Right forelimb (tissue), 1 donor: ENCODE measurements around the gene TAMM41.
"Not testable (repeated sequence)": the region's sequence is repeated elsewhere in the genome, so short reads cannot be mapped to it uniquely, and the experiment has no call there.

Source experiments
- DNase-seq: peaks from one replicate; pipeline ENCODE4 v3.0.0-alpha.2; 2018

TAMM41 gene

GRCh38 chr3:11810276-11810675 is 36.4 kb downstream of the TAMM41 start:
- no peak for DNase-seq

GRCh38 chr3:11808231-11808630 is 38.5 kb downstream of the TAMM41 start:
- DNase-seq: no peak

DNA sequence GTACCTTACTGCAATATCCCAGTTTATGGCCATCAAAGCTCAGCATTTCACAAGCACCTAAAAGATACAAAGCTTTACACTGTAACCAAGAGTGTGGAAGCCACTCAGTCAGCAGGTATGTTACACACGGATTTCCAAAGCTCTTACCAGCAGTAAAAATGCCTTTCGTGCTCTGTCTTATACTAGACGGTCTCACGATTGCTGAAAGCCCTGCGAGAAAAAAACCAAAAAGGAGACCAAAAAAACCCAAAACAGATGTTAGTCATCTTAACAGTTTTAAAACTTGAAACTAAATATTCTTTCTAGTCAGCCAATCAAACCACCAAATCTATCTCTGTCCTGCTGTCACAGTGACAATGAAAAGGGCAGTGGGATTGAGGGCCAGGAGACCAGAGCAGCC is 39.0 kb downstream of the TAMM41 start:
- DNase-seq: no peak

DNA sequence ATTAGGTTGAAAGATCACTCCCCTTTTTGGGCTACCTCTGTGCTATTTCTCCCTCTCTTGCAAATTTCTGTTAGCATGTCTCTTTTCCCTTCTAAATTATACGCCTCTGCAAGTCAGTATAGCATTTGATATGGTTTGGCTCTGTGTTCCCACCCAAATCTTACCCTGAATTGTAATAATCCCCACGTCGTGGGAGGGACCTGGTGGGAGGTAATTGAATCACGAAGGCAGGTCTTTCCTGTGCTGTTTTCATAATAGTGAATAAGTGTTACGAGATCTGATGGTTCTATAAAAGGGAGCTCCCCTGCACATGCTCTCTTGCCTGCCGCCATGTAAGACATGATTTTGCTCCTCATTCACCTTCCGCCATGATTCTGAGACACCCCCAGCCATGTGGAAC is 41.0 kb downstream of the TAMM41 start:
- DNase-seq: no peak

DNA sequence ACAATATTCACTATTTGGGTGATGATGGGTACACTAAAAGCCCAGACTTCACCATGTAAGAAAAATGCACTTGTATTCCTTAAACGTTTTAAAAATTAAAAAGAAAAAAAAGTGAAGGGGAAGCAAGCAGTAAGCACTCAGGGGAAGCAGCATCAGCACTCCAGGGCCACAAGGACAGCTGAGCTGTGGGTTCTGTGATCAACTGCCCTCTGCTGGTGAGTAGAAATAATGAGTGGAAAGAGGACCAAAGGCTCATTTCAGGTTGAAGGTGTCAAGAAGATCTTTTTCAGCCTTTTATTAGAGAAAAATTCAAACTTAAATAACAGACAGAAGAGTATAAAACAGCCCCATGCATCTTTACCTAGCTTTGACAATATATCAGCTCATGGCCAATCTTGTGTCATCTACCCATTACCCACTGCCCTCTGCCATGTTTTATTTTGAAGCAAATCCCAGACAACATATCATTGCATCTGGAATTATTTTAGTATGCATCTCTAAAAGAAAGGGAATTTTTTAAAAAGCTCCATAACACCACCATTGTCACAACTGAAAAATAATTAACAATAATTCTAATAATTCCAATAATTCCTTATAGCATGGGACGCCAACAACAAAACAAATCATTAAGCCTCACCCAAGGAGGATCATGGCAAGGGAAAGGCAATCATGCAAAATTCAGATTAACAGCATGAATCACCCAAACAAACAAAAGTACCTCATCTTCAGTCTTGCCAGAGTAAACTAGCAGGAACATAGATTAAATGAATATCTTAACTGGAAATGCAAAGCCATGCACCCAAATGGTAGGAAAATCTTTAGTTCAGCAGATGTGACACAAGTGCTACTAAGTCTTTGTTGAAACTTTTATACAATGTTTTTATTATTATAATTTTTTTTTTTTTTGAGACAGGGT is 42.5 kb downstream of the TAMM41 start:
- no peak for DNase-seq

GRCh38 chr3:11799791-11800190 is 46.9 kb downstream of the TAMM41 start:
- no peak for DNase-seq

DNA sequence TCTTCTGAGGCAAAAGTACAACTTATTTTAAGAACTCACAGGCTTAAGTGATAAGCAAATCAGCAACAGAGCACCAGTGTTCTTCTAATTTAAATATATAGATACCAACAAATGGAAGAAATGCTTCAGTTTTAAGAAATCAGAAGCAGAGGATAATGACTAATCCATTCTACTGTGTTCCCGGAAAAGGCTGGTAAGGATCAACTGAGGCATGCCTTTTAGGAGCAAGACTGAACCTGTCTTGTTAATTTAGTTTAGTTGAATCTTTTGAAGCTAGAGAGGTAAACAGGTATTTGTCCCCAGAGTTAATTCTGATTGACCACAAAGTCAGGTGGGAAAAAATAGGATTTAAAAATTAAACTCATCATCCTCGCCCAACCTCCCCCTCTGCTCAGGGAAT is 51.8 kb downstream of the TAMM41 start:
- no peak for DNase-seq

GRCh38 chr3:11791339-11792200 is 55.1 kb downstream of the TAMM41 start:
- no peak for DNase-seq

DNA sequence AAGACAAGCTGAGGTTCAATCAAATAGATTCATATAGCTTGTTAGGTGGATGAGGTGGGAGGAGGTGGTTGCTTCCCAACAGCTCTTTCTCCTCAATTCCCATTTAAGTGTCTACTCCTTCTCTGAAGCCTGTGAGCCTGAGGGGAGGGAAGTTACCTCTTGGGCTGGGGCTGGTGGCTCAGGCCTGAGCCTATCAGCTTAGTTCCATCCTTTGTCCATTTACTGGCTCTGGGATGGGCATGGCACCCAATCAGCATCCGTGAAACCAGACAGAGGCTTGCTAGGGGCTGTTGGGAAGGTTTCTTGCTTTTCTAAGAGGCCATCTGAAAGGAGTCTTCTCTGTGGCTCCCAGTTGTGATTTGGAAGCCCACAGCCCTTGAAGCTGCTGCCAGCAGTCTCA is 57.3 kb downstream of the TAMM41 start:
- DNase-seq: no peak

DNA sequence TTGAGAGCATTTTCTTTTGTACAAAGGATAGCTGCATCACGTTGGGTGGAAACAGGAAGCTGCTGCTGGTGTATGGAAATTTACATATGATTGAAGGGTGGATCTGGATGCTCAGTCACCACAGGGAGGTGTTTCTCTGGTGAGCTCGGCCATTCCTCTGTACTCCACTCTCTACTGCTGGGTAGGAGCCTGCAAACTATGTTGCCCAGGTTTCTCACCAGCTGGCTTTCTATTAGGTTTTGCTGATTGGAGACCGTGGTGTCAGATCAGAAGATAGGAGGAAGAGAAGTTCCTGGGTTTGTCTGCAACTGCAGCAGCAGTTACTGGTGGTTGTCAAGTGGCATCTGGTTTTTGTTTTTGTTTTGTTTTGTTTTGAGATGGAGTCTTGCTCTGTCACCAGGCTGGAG is 61.7 kb downstream of the TAMM41 start:
- DNase-seq: no peak

DNA sequence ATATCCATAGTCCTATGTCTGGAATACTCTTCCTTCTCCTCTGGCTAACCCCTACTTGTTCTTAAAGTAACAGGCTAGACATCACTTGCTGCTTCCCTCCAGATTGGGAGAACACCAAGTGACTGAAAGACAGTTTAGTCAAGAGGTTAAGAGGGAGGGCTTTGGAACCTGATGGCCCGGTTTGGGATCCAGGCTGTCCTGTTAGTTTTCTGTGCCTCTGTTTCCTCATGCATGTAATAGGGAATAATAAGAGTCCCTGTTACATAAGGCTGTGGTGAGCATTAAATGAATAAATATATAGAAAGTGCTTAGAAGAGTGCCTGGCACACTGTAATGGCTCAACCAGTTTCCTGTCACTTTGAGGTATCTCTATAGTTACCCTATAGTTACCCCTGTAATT is 66.3 kb downstream of the TAMM41 start:
- DNase-seq: no peak

GRCh38 chr3:11779626-11780025 is 67.1 kb downstream of the TAMM41 start:
- DNase-seq: no peak

DNA sequence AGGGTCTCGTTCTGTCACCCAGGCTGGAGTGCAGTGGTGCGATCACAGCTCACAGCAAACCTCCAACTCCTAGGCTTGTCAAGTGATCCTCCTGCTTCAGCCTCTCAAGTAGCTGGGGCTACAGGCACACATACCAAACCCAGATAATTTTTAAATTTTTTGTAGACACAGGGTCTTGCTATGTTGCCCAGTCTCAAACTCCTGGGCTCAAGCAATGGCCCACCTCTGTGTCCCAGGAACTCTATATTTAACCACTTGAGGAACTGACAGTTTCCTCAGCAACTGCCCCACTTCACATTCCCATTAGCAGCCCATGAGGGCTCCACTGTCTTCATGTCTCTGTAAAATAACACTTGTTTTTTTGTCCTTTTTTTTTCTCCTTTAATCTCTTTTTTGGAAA is 68.4 kb downstream of the TAMM41 start:
- DNase-seq: no peak

GRCh38 chr3:11776346-11776745 is 70.3 kb downstream of the TAMM41 start:
- no peak for DNase-seq

GRCh38 chr3:11775493-11775892 is 71.2 kb downstream of the TAMM41 start:
- no peak for DNase-seq

GRCh38 chr3:11774296-11774877 is 72.3 kb downstream of the TAMM41 start:
- DNase-seq: no peak

- not testable (repeated sequence) for DNase-seq
Measured at GRCh38 chr3:11771931-11772330, 74.8 kb downstream of the TAMM41 start.

DNA sequence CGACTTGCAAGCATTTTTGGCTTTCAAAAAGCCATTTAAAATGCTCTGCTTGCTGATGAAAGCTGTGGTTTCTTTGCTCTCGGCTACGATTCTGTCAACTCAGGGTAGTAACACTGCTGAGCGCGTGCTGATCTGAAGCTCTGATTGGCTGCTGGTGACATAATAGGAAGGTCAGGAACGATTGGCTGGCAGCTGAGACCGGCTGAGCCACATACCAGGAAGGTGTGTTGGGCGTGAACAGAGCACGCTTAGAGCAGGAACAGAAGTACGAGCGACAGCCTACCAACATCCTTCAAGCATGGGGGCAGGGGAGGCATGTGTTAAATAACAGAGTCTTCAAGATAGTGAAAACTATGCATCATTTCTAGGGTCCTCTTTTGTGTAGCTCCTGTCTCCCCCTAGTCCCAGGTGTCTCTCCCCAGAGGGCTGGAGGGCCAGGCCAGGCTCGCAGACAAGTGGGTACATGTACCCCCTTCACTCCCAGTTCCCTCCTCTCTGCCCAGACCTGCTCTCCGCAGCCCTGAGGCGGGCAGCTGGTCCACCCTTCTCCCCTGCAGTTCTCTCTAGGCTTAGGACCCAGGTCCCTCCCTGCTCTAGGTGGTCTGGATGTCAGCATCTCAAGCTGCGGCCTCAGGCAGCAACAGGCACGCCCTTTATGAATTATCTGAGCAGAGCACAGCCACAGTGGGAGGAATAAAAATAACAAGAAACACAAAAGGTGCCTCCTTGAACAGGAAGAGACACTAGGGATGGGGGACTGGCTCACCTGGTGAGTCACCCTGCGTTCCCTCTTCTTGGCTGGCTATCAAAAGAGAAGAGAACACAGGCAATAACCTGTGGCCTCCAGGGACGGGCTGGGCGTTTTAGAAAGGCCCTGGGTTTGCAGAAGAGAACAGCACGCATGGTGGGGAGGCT is 76.0 kb downstream of the TAMM41 start:
- peak; percentile 55 for DNase-seq

GRCh38 chr3:11769704-11770476 is 76.8 kb downstream of the TAMM41 start:
- DNase-seq: no peak

DNA sequence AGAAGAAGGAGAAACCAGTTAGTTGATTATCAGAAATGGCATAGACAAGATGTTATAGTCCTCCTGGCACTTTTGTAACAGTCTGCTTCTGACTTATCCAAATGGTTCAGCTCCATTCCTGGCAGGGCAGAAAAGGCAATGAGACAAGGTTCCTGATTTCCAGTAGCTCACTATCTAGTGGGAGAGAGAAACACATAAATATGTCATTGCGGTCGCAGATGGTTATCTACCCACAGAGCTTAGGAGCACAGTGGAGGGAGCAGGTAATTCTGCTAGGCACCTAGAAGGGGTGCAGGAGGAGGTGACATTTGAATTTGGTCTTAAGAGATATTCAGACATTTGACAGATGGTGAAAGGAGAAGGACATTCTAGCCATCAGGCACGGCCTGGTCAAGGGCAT is 78.1 kb downstream of the TAMM41 start:
- no peak for DNase-seq

DNA sequence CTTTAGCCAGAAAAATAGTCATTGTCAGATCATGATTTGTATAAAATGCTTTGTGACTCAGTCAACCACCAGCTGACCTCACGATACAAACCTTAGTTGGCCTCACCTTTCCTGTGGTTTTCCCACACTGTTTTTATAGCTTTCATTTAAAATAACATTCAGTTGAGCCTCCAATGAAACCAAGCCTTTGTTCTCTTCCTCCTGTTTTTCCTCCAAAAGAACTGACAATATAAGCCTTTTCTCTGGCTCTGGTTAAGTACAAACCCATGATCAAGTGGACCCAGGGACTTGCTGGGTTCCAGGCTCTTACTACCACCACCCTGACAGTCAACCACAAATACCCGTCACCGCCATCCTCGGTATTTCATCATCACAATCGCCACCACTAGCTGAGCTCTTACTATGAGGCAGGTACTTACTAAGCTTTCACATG is 81.7 kb downstream of the TAMM41 start:
- no peak for DNase-seq

DNA sequence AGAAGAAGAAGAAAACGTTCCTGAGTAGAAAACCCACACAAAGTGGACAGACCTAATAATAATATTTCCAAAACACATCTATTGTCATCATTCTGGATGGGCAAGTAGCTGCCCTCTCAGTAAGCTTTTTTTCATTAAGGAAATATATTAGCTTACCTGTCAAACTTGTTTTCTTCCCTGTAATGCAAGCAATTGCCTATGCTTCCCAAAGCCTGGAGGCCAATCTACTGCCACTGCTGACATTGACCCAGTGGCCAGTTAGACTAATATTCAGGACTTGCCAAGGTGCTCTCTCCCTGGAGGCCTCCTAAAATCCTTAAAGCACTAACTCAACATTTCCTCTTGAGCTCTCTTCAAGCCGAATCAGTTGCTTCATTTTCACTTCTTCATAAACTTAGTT is 86.7 kb downstream of the TAMM41 start:
- DNase-seq: no peak
